CD4-positive, alpha-beta T cell treated with Interleukin-2 at 100 ng/mL for 4 hours (primary cell): Measurements from ENCODE around the gene STK24.
"Not testable (repeated sequence)": the region's sequence is repeated elsewhere in the genome, so short reads cannot be mapped to it uniquely, and the experiment has no call there.

Source experiments
- DNase-seq: peaks from one replicate; pipeline ENCODE4 v3.0.0-alpha.2; 2020; ENCODE audit warnings: low spot score

STK24 gene

GRCh38 chr13:98576963-98577835 lies at the start of gene STK24:
Gene STK24, minus strand, starts transcription at chr13:98577107. Its CDS starts 321 bp downstream, at chr13:98576786.
- DNase-seq: peak; percentile 55

- DNase-seq: no peak
Measured at GRCh38 chr13:98626298-98626935, 49.5 kb upstream of the STK24 start.

GRCh38 chr13:98624589-98624988 lies 47.7 kb upstream of the STK24 start:
- not testable (repeated sequence) for DNase-seq

GRCh38 chr13:98622931-98623331 lies 46.0 kb upstream of the STK24 start:
- no peak for DNase-seq

- DNase-seq: no peak
Measured at GRCh38 chr13:98619556-98619955, 42.6 kb upstream of the STK24 start.

- DNase-seq: not testable (repeated sequence)
Measured at GRCh38 chr13:98615595-98615994, 38.7 kb upstream of the STK24 start.

GRCh38 chr13:98613591-98613990 lies 36.7 kb upstream of the STK24 start:
- DNase-seq: no peak

GRCh38 chr13:98609756-98610155 lies 32.8 kb upstream of the STK24 start:
- DNase-seq: no peak

GRCh38 chr13:98606296-98606695 lies 29.4 kb upstream of the STK24 start:
- no peak for DNase-seq

- no peak for DNase-seq
Measured at GRCh38 chr13:98599502-98600328, 22.8 kb upstream of the STK24 start.

- DNase-seq: no peak
Measured at GRCh38 chr13:98598043-98598442, 21.1 kb upstream of the STK24 start.

GRCh38 chr13:98595134-98595533 lies 18.2 kb upstream of the STK24 start:
- no peak for DNase-seq

- DNase-seq: no peak
Measured at GRCh38 chr13:98592362-98592732, 15.4 kb upstream of the STK24 start.

- no peak for DNase-seq
Measured at GRCh38 chr13:98591721-98592361, 14.9 kb upstream of the STK24 start.

- not testable (repeated sequence) for DNase-seq
Measured at GRCh38 chr13:98590471-98590870, 13.6 kb upstream of the STK24 start.

GRCh38 chr13:98589516-98589915 lies 12.6 kb upstream of the STK24 start:
- not testable (repeated sequence) for DNase-seq

GRCh38 chr13:98586400-98587345 lies 9.8 kb upstream of the STK24 start:
- DNase-seq: no peak

GRCh38 chr13:98585946-98586345 lies 9.0 kb upstream of the STK24 start:
- no peak for DNase-seq

- no peak for DNase-seq
Measured at GRCh38 chr13:98585398-98585754, 8.5 kb upstream of the STK24 start.

- no peak for DNase-seq
Measured at GRCh38 chr13:98584668-98585397, 7.9 kb upstream of the STK24 start.
